IMR-90 (cell line): ENCODE measurements around the gene TTLL4.

Experiments
- BHLHE40 ChIP-seq: fragments of 150-350 bp; IDR thresholded peaks from 2 replicates; pipeline ENCODE4 v1.6.1; 2016; ENCODE audit warnings: mild to moderate bottlenecking, low read depth, low read length
- CEBPB ChIP-seq: IDR thresholded peaks from 2 replicates; pipeline ENCODE4 v1.6.1; 2012; ENCODE audit warnings: low read depth, low read length, improper control_type of control experiment
- FOS ChIP-seq: fragments of 150-350 bp; IDR thresholded peaks from 2 replicates; pipeline ENCODE4 v1.6.1; 2016; ENCODE audit warnings: low read depth, low read length
- MAFK ChIP-seq: IDR thresholded peaks from 2 replicates; pipeline ENCODE4 v1.6.1; 2012; ENCODE audit warnings: low read depth, low read length, improper control_type of control experiment
- MXI1 ChIP-seq: IDR thresholded peaks from 2 replicates; pipeline ENCODE4 v1.6.1; 2012; ENCODE audit warnings: low read depth, mild to moderate bottlenecking, low read length, moderate library complexity, borderline replicate concordance
- POLR2A ChIP-seq: IDR thresholded peaks from 2 replicates; pipeline ENCODE4 v1.6.1; 2012; ENCODE audit warnings: mild to moderate bottlenecking, low read depth, low read length
- RCOR1 ChIP-seq: IDR thresholded peaks from 2 replicates; pipeline ENCODE4 v1.6.1; 2012; ENCODE audit warnings: mild to moderate bottlenecking, low read length, improper control_type of control experiment; ENCODE audit not compliant: insufficient replicate concordance
- RFX5 ChIP-seq: IDR thresholded peaks from 2 replicates; pipeline ENCODE4 v1.8.0; 2012; ENCODE audit warnings: low read depth, mild to moderate bottlenecking, low read length, moderate library complexity
- SMC3 ChIP-seq: fragments of 150-350 bp; IDR thresholded peaks from 2 replicates; pipeline ENCODE4 v1.6.1; 2016; ENCODE audit warnings: low read depth, mild to moderate bottlenecking, antibody characterized with exemption, low read length, moderate library complexity
- USF2 ChIP-seq: fragments of 150-350 bp; IDR thresholded peaks from 2 replicates; pipeline ENCODE4 v1.6.1; 2017; ENCODE audit warnings: mild to moderate bottlenecking, antibody characterized with exemption, low read length, low read depth
- TF ChIP-seq, protein P1 (sequence below): conservative IDR thresholded peaks from 2 replicates; pipeline ENCODE4 v1.5.1; 2012; ENCODE audit warnings: mild to moderate bottlenecking, low read depth, low read length, improper control_type of control experiment
- TF ChIP-seq, protein P2 (sequence below): fragments of 150-350 bp; IDR thresholded peaks from 2 replicates; pipeline ENCODE4 v1.6.1; 2016; ENCODE audit warnings: low read depth, mild to moderate bottlenecking, low read length, moderate library complexity, borderline replicate concordance

DNA sequence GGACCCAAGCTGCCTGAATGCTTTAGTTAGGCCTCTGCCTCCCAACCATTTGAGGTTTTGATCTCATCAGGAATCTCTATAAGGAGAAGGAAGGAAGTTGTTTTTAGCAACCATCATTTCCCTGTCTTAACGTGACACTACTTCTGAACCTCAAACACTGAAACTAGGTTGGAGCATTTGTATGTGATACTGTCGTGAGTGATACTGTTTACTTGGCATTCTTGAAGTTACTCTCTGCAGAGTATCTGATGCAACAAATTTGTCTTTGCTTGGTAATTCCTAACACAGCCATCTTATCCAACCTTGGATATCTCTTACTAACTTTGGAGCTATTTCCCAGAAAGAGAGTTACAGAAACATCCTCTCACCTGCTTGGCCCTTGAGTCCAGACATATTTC is 22.1 kb downstream of the TTLL4 start:
- TF ChIP-seq POLR2A = no peak
- TF ChIP-seq, protein P1, sequence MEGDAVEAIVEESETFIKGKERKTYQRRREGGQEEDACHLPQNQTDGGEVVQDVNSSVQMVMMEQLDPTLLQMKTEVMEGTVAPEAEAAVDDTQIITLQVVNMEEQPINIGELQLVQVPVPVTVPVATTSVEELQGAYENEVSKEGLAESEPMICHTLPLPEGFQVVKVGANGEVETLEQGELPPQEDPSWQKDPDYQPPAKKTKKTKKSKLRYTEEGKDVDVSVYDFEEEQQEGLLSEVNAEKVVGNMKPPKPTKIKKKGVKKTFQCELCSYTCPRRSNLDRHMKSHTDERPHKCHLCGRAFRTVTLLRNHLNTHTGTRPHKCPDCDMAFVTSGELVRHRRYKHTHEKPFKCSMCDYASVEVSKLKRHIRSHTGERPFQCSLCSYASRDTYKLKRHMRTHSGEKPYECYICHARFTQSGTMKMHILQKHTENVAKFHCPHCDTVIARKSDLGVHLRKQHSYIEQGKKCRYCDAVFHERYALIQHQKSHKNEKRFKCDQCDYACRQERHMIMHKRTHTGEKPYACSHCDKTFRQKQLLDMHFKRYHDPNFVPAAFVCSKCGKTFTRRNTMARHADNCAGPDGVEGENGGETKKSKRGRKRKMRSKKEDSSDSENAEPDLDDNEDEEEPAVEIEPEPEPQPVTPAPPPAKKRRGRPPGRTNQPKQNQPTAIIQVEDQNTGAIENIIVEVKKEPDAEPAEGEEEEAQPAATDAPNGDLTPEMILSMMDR = no peak
- TF ChIP-seq USF2 = no peak
- TF ChIP-seq MAFK = no peak
- TF ChIP-seq MXI1 = no peak
- no peak for TF ChIP-seq BHLHE40
- TF ChIP-seq CEBPB = peak; percentile 67
- no peak for TF ChIP-seq RCOR1
- no peak for TF ChIP-seq SMC3
- TF ChIP-seq, protein P2, sequence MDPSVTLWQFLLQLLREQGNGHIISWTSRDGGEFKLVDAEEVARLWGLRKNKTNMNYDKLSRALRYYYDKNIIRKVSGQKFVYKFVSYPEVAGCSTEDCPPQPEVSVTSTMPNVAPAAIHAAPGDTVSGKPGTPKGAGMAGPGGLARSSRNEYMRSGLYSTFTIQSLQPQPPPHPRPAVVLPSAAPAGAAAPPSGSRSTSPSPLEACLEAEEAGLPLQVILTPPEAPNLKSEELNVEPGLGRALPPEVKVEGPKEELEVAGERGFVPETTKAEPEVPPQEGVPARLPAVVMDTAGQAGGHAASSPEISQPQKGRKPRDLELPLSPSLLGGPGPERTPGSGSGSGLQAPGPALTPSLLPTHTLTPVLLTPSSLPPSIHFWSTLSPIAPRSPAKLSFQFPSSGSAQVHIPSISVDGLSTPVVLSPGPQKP = no peak
- no peak for TF ChIP-seq FOS
- TF ChIP-seq RFX5 = no peak
